Keratinocyte (primary cell): ENCODE results near the gene NDRG2.

Experiments
- EZH2 ChIP-seq: IDR thresholded peaks from one replicate; pipeline ENCODE4 v1.6.1; 2012; ENCODE audit warnings: inconsistent platforms, mild to moderate bottlenecking, low read length, moderate library complexity
- TF ChIP-seq, protein P1 (sequence below), 3 experiments: IDR thresholded peaks in 1 of 3; conservative IDR thresholded peaks in 1 of 3; optimal IDR thresholded peaks in 1 of 3; 2 replicates in 2 of 3; 3 replicates in 1 of 3; pipeline versions ENCODE3 to v1.5.1; 2011; ENCODE audit warnings: low read length in 3 of 3, mild to moderate bottlenecking in 3 of 3, moderate library complexity in 2 of 3, control low read depth in 1 of 3, inconsistent platforms in 1 of 3; ENCODE audit not compliant: insufficient read depth in 2 of 3; ENCODE audit errors: extremely low read depth in 1 of 3

DNA sequence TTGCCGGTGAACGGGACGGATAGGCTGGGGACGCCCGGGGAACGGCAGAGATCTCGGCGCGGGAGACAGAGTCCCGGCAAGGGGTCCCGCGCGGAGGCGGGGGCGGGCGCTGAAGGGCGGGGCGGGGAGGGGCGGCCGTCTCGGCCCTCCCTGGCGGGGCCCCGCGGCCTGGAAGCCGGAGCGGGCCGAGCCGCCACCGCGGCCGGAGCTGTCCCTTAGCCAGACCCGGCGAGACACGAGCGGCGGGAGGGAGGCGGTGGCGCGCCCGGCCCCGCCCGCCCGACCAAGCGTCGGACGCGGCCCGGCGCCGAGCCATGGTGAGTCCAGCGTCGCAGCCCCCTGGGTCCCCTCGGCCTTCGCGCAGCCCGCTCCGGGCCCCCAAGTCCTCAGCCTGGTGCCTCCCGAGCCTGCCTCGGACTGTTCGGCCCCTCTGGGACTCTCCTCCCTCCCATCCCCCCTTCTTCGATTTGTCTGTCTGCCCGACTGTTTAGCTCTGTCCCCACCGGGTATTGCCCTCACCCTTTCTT is 45.3 kb upstream of the NDRG2 start, which contains the start of gene ARHGEF40:
- TF ChIP-seq, protein P1, sequence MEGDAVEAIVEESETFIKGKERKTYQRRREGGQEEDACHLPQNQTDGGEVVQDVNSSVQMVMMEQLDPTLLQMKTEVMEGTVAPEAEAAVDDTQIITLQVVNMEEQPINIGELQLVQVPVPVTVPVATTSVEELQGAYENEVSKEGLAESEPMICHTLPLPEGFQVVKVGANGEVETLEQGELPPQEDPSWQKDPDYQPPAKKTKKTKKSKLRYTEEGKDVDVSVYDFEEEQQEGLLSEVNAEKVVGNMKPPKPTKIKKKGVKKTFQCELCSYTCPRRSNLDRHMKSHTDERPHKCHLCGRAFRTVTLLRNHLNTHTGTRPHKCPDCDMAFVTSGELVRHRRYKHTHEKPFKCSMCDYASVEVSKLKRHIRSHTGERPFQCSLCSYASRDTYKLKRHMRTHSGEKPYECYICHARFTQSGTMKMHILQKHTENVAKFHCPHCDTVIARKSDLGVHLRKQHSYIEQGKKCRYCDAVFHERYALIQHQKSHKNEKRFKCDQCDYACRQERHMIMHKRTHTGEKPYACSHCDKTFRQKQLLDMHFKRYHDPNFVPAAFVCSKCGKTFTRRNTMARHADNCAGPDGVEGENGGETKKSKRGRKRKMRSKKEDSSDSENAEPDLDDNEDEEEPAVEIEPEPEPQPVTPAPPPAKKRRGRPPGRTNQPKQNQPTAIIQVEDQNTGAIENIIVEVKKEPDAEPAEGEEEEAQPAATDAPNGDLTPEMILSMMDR (optimal IDR thresholded peaks at IDR 0.05 in 1 of 3, IDR thresholded peaks at IDR 0.05 in 1 of 3, conservative IDR thresholded peaks at IDR 0.05 in 1 of 3; ENCODE audit: extremely low read depth in 1 of 3, insufficient read depth in 2 of 3, low read length in 3 of 3) = no peak
- no peak for TF ChIP-seq EZH2
